Cardiac muscle cell (in vitro differentiated cells and primary cell): Measurements from ENCODE around the gene NET1. TPM values are rescaled to one million over a fixed set of nuclear protein-coding genes. Genes with fewer than 3 reads are reported as not detected.

ENCODE experiments used
- DNase-seq, 2 donors: peaks; one replicate each; pipeline versions ENCODE4 v3.0.0 to v3.0.0-alpha.2; 2010 to 2017; ENCODE audit warnings: low read depth in 1 of 2, low spot score in 1 of 2
- H3K27ac ChIP-seq: fragments of 200-600 bp; sonication (generic); 2 replicates; pipeline ENCODE4 v1.5.1; 2016
- H3K27me3 ChIP-seq: fragments of 200-600 bp; sonication (generic); 2 replicates; pipeline ENCODE4 v1.6.0; 2016; ENCODE audit warnings: control low read depth
- H3K36me3 ChIP-seq: fragments of 200-600 bp; sonication (generic); 2 replicates; pipeline ENCODE4 v1.5.1; 2016; ENCODE audit warnings: control low read depth
- H3K4me1 ChIP-seq: fragments of 200-600 bp; sonication (generic); 2 replicates; pipeline ENCODE4 v1.8.1; 2017; ENCODE audit warnings: low read depth, mild to moderate bottlenecking, mixed run types
- H3K4me3 ChIP-seq: fragments of 200-600 bp; sonication (generic); 2 replicates; pipeline ENCODE4 v1.5.1; 2016; ENCODE audit warnings: mild to moderate bottlenecking
- H3K9me3 ChIP-seq: fragments of 200-600 bp; sonication (generic); 2 replicates; pipeline ENCODE4 v1.5.1; 2017; ENCODE audit warnings: low read depth, mild to moderate bottlenecking, control low read depth
- polyA plus RNA-seq: library from polyadenylated mRNA; unstranded; fragments of >200 nt; fragmentation: Nextera tagmentation; extraction: Ambion mirVana; gene quantifications from 2 replicates; pipeline ENCODE4 v1.2.1, GENCODE V29; 2016
- total RNA-seq: library from RNA; depleted of rRNA; stranded (reverse); fragments of >200 nt; gene quantifications from 2 replicates; pipeline ENCODE4 v1.2.3, GENCODE V29; 2016
- TF ChIP-seq, protein P1 (sequence below): IDR thresholded peaks from 2 replicates; pipeline ENCODE4 v1.5.1; 2012; ENCODE audit warnings: low read depth, mild to moderate bottlenecking, low read length

The NET1 gene
- total and polyA plus RNA-seq, 2 experiments from 2014 or later: 20.0 to 29.5 TPM

DNA sequence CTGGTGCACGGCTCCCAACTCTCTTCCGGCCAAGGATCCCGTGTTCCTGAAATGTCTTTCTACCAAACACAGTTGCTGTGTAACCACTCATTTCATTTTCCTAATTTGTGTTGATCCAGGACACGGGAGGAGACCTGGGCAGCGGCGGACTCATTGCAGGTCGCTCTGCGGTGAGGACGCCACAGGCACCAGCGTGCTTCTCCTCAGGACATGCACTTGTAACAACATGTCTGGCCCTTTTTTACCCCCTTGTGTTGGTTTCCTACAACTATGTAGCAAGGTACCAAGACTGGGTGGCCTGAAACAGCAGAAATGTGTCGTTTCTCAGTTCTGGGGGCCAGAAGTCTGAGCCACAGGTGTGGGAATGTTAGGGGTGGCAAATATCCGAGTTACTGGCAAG is 68.8 kb downstream of the NET1 start:
- H3K27ac ChIP-seq: no peak overlapping the region
- H3K27me3 ChIP-seq: no peaks in the 10 kb centered on the region
- H3K36me3 ChIP-seq: no peaks in the 10 kb centered on the region
- TF ChIP-seq, protein P1, sequence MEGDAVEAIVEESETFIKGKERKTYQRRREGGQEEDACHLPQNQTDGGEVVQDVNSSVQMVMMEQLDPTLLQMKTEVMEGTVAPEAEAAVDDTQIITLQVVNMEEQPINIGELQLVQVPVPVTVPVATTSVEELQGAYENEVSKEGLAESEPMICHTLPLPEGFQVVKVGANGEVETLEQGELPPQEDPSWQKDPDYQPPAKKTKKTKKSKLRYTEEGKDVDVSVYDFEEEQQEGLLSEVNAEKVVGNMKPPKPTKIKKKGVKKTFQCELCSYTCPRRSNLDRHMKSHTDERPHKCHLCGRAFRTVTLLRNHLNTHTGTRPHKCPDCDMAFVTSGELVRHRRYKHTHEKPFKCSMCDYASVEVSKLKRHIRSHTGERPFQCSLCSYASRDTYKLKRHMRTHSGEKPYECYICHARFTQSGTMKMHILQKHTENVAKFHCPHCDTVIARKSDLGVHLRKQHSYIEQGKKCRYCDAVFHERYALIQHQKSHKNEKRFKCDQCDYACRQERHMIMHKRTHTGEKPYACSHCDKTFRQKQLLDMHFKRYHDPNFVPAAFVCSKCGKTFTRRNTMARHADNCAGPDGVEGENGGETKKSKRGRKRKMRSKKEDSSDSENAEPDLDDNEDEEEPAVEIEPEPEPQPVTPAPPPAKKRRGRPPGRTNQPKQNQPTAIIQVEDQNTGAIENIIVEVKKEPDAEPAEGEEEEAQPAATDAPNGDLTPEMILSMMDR: no peak
- no peak for DNase-seq
- H3K9me3 ChIP-seq: no peaks in the 10 kb centered on the region
- H3K4me1 ChIP-seq: no peaks in the 10 kb centered on the region
- H3K4me3 ChIP-seq: no peak overlapping the region

DNA sequence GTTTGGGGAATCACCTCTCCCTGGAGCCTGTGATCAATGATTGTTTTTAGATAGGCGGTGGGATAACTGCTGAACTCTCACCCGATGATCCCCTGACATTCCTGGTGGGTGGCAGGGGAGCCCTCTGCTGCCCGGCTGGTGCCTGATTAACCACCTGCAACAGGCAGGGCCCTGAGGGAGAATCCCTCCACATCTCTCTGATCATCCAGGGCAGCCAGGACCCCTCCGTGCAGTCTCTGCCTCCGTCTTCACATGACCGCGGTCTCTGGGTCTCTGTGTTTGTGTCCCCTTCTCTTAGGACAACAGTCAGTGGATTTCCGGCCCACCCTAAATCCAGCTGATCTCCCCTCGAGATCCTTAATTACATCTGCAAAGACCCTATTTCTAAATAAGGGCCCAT is 69.7 kb downstream of the NET1 start:
- Histone ChIP-seq H3K27ac (no peak overlapping the region), H3K9me3 (no peaks in the 10 kb centered on the region), H3K4me3 (no peak overlapping the region), H3K27me3 (no peaks in the 10 kb centered on the region), H3K36me3 (no peaks in the 10 kb centered on the region), H3K4me1 (no peaks in the 10 kb centered on the region)
- no peak for DNase-seq
- TF ChIP-seq, protein P1: no peak

DNA sequence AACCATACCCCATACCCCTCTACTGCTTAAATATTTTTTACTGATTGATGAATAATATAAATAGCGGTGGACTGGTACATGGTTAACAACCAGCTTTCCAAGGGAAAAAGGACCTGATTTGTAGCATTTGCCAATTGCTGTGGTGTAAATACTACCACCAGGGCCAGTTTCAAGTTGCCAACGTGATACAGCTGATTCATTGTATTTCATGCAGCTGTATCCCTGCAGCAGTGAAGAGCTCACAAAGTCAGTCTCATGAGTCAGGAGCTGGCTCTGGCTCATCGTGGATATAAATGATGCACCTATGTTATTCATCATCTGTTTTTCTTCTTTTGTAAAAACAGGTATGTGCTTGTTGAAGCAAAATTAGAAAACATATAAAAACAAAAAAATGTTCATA is 71.8 kb downstream of the NET1 start:
- Histone ChIP-seq H3K4me1 (no peaks in the 10 kb centered on the region), H3K9me3 (no peaks in the 10 kb centered on the region), H3K4me3 (no peak overlapping the region), H3K27me3 (no peaks in the 10 kb centered on the region), H3K36me3 (no peaks in the 10 kb centered on the region), H3K27ac (no peak overlapping the region)
- DNase-seq: no peak
- TF ChIP-seq, protein P1: no peak

DNA sequence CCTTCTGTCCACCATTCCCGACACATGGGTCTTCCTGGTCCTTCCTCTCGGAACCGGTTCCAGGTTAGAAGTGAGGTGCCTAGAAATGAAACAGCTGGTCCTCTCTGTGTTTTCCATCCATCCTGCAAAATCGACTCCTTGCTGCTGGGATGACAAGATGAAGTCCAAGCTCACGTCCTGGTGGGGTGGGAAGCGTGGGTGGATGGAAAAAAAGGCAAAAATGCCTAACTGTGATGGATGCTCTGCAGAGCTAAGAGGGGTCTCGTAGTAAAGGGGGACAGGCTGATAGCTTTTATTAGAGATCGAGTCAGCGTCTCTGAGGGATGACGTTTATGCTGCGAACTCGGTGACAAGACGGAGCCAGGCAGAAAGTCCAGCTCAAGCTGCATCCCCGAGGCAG is 72.9 kb downstream of the NET1 start:
- no peaks in the 10 kb centered on the region for H3K9me3 ChIP-seq
- no peaks in the 10 kb centered on the region for H3K27me3 ChIP-seq
- H3K4me1 ChIP-seq: no peaks in the 10 kb centered on the region
- DNase-seq: no peak
- TF ChIP-seq, protein P1: no peak
- no peak overlapping the region for H3K4me3 ChIP-seq
- no peak overlapping the region for H3K27ac ChIP-seq
- H3K36me3 ChIP-seq: no peaks in the 10 kb centered on the region

DNA sequence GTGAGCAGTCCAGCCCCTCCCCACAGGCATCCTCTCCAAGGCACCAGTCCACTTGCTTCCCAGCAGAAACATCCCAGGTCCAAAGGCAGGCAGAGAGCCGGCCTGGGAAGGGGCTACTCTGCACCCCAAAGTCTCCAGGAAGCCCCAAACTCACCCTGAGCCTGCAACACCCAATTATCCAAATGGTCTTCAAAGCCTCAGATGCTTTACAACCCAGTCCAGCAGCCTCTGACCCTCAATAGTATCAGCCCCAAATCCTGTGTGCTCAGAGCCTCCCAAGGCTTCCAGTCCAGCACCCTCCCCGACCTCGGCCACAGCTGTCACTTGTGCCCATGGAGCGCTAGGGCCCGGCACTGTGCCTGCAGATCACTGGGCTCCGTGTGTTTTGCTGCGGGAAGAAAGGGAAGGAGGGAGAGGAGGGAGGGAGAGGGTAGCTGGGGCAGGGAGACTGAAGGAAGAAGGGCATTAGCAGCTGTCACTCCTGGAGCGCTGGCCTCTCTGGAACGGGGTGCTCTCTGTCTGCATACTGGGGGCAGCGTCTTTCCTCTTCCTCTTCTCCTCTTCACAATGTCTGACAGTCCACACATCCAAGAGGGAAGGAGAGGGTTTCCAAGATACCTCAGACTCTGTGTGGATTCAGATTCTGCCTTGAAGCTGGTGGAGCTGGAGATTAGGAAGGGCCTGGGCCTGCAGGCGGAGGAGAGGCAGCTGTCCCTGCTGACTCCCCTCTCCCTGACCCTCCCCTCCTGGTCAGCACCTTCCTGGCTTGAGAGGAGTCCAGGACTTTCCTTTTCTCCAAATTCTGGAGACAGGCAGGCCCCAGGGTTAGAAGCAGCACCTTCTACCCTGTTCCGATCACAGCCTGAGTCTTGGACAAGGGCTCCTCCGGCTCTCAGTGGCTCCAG is 73.8 kb downstream of the NET1 start:
- H3K27me3 ChIP-seq: no peaks in the 10 kb centered on the region
- no peaks in the 10 kb centered on the region for H3K9me3 ChIP-seq
- no peak overlapping the region for H3K4me3 ChIP-seq
- H3K27ac ChIP-seq: no peak overlapping the region
- H3K4me1 ChIP-seq: no peaks in the 10 kb centered on the region
- H3K36me3 ChIP-seq: no peaks in the 10 kb centered on the region
- TF ChIP-seq, protein P1: no peak
- DNase-seq: no peak
